GM19438 (cell line): ENCODE measurements around the gene TMEM108.

Source experiments
- ATAC-seq: cut with Tn5 transposase; IDR thresholded peaks from one replicate; pipeline ENCODE4 v1.9.1; 2021; ENCODE audit warnings: low read depth; ENCODE audit not compliant: unreplicated experiment

The TMEM108 gene

GRCh38 chr3:133442518-133442917, 404.3 kb downstream of the TMEM108 start:
- no peak for ATAC-seq

DNA sequence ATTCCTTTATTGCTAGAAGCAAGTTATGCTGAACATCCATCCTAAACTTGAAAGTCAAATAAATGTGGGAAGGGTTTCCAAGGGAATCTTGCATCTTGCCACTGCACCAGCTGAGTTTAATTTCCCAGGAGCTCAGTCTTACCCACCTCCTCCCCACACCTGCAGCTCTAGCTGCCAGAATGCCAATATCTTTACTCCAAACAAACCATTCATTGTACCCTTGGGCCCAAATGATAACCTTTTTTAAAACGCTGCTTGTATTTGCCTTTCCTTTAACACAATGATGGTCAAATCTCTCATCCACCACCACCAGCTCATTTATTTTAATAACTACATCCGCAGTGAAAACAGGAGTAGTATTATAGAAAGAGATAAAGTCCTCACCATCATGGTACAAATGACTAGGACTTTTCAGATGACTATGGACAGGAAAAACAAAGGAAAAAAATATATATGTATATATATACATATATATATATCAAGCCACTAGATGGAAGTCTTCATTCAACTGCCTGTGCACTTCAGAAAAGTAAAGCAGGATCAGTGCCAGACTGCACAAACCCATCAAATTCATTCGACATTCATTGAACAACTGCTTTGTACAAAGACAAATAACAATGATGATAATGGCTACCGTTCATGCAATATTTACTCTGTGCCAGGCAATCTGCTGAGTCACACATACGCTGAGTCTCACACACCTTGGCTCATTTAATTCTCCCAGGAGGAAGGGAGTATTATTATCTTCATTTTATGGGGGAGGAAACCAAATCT, 405.6 kb downstream of the TMEM108 start:
- ATAC-seq: no peak

GRCh38 chr3:133444423-133444774, 406.2 kb downstream of the TMEM108 start:
- ATAC-seq: no peak

DNA sequence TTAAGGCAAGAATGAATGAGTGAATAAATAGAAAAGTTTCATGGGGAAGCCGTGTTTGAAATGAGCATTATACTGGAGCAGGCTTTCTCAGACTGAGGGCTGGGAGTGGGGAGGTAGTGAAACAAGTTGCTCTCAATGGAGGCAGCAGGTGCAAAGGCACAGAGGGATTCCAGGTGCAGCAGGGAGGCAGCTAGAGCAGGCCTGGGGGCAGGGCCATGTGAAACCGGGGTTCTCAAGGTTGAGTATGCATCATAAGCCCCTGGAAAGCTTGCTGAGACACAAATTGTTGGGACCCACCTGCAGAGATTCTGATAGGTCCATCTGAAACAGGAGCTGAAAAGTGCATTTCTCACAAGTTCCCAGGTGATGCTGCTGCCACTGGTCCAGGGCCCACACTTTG, 406.9 kb downstream of the TMEM108 start:
- no peak for ATAC-seq
